Epithelial cell of esophagus (primary cell): ENCODE results near the gene CAV1.

ENCODE experiments used
- DNase-seq: peaks from one replicate; pipeline ENCODE4 v3.0.0; 2010; ENCODE audit warnings: low read depth
- H3K4me3 ChIP-seq: 2 replicates; pipeline ENCODE4 v1.5.1; 2011; ENCODE audit warnings: mild to moderate bottlenecking, low read length, control low read depth
- TF ChIP-seq, protein P1 (sequence below): IDR thresholded peaks from 2 replicates; pipeline ENCODE4 v1.5.1; 2011; ENCODE audit warnings: low read depth, mild to moderate bottlenecking, low read length, control low read depth, inconsistent platforms; ENCODE audit not compliant: insufficient read depth; ENCODE audit errors: missing control alignments

The CAV1 gene

DNA sequence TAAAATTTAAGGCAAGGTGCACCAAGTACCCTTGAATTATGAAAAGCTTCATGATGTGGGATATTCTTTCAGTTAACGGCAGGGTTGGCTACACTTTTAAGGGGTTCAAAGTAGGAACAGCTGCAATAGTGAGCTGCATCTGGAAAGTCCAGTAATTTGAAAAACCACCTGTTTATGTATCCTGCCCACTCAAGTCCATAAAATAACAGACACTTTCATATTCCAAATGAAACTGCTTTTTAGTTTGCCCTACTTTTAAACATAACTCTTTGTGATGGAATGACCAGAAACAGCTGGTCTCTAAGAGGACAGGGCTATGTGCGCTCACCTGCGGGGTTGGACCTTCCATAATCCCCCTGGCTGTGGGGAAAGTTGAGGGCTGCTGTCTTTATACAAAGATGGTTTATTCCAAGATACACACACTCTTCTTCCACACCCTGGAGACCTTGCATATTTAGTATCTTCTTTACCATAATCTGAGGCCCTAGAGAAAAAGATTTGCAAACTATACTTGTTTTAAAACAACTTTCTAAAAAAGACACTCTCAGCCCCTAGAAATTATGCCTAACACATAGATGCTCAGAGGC is 7.4 kb downstream of the CAV1 start:
- TF ChIP-seq, protein P1, sequence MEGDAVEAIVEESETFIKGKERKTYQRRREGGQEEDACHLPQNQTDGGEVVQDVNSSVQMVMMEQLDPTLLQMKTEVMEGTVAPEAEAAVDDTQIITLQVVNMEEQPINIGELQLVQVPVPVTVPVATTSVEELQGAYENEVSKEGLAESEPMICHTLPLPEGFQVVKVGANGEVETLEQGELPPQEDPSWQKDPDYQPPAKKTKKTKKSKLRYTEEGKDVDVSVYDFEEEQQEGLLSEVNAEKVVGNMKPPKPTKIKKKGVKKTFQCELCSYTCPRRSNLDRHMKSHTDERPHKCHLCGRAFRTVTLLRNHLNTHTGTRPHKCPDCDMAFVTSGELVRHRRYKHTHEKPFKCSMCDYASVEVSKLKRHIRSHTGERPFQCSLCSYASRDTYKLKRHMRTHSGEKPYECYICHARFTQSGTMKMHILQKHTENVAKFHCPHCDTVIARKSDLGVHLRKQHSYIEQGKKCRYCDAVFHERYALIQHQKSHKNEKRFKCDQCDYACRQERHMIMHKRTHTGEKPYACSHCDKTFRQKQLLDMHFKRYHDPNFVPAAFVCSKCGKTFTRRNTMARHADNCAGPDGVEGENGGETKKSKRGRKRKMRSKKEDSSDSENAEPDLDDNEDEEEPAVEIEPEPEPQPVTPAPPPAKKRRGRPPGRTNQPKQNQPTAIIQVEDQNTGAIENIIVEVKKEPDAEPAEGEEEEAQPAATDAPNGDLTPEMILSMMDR, result no peak
- no peak overlapping the region for H3K4me3 ChIP-seq
- no peak for DNase-seq

DNA sequence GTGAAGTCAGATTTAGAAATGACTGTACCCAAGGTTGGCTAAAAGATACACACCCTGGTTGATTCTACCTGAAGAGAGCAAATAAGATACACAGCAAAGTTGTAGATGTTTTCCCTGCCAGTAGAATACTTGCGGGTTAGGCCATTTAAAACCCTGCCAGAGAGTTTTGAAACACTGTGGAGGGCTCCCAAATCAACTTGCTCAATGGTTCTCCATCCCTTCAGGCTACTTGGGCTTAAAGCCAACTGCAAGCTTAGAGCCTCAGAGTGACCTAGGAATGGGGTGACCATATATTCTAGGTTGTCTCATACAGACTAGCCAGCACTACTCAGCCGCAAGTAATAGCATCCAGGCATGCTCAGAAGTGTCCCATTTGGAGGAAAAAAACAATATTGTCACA is 10.0 kb downstream of the CAV1 start:
- TF ChIP-seq, protein P1, result no peak
- H3K4me3 ChIP-seq, result no peak overlapping the region
- DNase-seq, result no peak

DNA sequence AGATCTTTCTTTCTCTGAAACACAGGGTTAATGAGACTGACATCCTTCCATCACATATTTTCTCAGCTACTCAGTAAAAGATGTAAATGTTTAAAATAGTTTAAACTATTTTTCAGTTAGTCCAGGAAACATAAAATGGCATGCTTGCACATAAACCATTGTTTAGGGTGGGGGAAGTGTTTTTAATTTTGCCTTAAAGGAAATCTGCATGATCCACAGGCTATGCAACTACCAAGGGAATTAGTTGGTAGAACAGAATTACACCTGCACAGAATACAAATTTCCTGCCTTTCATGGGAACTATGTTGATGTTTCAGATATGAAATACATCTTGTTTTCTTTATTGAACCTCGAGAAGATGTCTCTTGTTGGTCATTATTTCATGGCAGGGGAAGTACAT is 10.6 kb downstream of the CAV1 start:
- no peak overlapping the region for H3K4me3 ChIP-seq
- TF ChIP-seq, protein P1, result no peak
- no peak for DNase-seq

DNA sequence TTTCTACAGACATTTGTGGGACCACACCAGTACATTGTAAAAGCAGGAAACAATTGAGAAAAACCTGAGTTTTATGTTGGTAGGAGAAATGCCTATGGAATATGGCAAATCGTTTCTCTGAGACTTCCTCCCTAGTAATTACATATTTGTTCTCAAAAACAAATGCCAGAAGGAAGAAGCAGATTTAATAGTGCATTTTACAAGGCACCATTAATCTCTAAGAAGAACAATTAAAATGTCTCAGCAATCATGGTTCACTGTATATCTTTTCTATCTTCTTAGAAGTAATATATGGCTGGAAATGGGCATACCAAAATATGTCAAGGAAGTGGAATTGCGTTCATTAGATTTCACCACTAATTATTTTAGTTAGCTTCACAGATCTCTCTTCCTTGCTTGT is 13.3 kb downstream of the CAV1 start:
- TF ChIP-seq, protein P1, result no peak
- no peak for DNase-seq
- H3K4me3 ChIP-seq, result no peak overlapping the region

DNA sequence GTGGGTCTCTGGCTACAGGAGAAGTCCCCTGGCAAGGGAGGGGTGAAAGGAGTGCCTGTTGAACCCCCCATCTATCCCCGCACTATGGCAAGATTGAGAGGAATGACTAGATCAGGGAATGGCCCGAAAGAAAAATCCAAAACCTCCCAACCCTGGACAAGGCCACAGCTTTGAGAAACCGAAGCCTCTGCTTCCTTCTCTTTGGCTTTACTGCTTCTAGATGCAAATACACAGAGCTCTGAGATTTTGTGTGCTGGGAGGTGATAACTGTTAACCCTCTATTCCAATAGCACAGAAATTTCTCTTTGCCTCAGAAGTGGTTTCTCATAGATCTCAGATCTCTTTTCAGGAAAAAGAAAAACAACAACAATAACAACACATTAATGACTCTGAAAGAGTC is 15.0 kb downstream of the CAV1 start:
- DNase-seq, result no peak
- H3K4me3 ChIP-seq, result no peak overlapping the region
- TF ChIP-seq, protein P1, result no peak

DNA sequence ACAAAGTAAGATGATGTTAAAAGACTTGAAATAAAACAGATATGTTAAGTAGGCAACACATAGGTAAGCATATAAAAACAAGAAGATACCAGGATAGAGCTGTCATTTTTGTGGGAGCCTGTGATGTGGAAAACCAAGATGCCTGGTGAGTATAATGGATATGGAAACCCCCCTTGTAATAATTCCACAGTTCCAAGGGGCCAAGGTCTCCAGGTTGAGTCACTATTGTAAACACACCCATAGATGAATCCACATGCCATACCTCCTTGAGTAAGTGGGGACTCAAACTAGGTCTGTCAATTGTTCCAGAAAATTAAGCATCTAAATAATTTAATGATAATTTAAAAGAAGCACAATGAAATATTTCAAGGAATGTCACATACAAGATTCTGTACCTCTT is 15.9 kb downstream of the CAV1 start:
- DNase-seq, result peak; percentile 25
- no peak overlapping the region for H3K4me3 ChIP-seq
- TF ChIP-seq, protein P1, result no peak

DNA sequence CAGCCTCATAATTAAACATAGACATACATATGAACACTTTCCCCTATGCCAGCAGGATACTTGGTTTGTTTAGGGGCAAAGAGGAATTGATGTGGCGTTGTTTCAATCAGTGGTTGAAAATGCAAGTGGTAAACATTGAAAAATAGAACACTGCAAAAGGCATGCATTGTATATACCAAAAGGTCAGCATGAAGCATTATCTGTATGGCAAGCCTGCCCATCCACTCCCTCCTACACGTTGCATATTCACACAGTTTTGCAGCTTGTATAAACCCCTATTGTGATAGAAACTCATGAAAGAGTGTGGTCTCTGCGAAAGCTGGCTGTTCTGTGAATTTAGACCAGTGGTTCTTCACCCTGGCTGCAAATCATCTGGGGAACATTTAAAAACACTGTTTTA is 17.1 kb downstream of the CAV1 start:
- no peak for DNase-seq
- TF ChIP-seq, protein P1, result no peak
- no peak overlapping the region for H3K4me3 ChIP-seq
